Subcutaneous abdominal adipose tissue (tissue), 5 donors: ENCODE measurements around the gene CAMKK1.

Experiments
- H3K27ac ChIP-seq: one replicate; pipeline ENCODE4 v1.7.0; 2013; ENCODE audit warnings: low read depth, mild to moderate bottlenecking, inconsistent platforms, low read length, moderate library complexity
- H3K27me3 ChIP-seq, 5 donors: one replicate each; pipeline ENCODE4 v1.7.0; 2013; ENCODE audit warnings: low read length in 5 of 5, inconsistent platforms in 1 of 5; ENCODE audit not compliant: control insufficient read depth in 5 of 5, insufficient read depth in 4 of 5
- H3K36me3 ChIP-seq, 5 donors: one replicate each; pipeline ENCODE4 v1.7.0; 2013; ENCODE audit warnings: low read length in 5 of 5; ENCODE audit not compliant: control insufficient read depth in 5 of 5, insufficient read depth in 5 of 5
- H3K4me1 ChIP-seq, 5 donors: one replicate each; pipeline ENCODE4 v1.7.0; 2013; ENCODE audit warnings: low read length in 5 of 5, mild to moderate bottlenecking in 3 of 5, moderate library complexity in 1 of 5; ENCODE audit not compliant: control insufficient read depth in 5 of 5, insufficient read depth in 5 of 5
- H3K4me3 ChIP-seq, 5 donors: one replicate each; pipeline ENCODE4 v1.7.0; 2013; ENCODE audit warnings: low read length in 5 of 5, low read depth in 1 of 5
- H3K9ac ChIP-seq, 5 donors: one replicate each; pipeline ENCODE4 v1.7.0; 2013; ENCODE audit warnings: low read length in 5 of 5, mild to moderate bottlenecking in 4 of 5, moderate library complexity in 3 of 5
- H3K9me3 ChIP-seq, 5 donors: one replicate each; pipeline ENCODE4 v1.7.0; 2013; ENCODE audit warnings: low read length in 5 of 5; ENCODE audit not compliant: control insufficient read depth in 5 of 5
- donor health status: healthy.
- donor health status: healthy.
- donor health status: healthy.
- donor health status: healthy.
- donor health status: healthy.

The CAMKK1 gene

DNA sequence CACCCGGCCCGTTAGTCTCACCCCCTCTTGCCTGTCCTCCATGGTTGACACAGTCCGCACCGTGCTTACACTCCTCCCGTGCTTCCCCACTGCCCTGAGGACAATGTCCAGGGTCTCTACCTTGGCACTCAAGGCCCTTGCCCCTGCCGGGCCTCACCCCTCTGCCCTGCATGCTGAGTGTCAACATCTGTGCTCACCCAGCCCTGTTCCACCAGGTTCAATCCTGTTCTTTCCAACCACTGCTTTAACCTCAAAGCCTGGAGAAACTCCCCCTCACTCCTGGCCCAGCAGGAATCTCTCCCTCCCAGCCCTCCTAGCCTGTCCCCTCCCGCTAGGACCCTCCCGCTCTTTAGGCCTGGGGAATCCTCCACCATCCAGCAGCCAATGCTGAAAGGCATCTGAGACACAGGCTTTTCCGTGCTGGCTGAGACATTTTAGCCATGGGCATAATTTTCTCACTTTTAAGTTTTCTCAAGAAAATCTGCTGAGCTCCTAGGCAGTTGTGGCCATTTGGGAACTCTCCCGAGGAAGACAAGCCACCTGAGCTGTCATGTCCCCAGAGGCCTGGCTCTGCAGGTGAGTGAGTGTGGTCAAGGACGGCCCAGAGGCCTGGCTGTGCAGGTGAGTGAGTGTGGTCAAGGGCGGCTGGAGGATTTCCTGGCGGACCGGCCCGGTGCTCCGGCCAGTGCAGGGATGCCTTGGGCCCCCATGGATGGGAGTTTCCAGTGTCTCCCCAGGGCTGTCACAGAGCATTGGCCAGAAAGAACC lies 34.2 kb upstream of the CAMKK1 start:
- Histone ChIP-seq H3K36me3 (peaks cover 0 to 4% (median 0%) of the 10 kb centered on the region in 5 donors), H3K9ac (no peak overlapping the region), H3K27me3 (peaks cover 0 to 5% (median 0%) of the 10 kb centered on the region in 5 donors), H3K4me1 (peaks cover 0 to 18% (median 12%) of the 10 kb centered on the region in 5 donors), H3K4me3 (no peak overlapping the region), H3K9me3 (no peaks in the 10 kb centered on the region), H3K27ac (no peak overlapping the region)

DNA sequence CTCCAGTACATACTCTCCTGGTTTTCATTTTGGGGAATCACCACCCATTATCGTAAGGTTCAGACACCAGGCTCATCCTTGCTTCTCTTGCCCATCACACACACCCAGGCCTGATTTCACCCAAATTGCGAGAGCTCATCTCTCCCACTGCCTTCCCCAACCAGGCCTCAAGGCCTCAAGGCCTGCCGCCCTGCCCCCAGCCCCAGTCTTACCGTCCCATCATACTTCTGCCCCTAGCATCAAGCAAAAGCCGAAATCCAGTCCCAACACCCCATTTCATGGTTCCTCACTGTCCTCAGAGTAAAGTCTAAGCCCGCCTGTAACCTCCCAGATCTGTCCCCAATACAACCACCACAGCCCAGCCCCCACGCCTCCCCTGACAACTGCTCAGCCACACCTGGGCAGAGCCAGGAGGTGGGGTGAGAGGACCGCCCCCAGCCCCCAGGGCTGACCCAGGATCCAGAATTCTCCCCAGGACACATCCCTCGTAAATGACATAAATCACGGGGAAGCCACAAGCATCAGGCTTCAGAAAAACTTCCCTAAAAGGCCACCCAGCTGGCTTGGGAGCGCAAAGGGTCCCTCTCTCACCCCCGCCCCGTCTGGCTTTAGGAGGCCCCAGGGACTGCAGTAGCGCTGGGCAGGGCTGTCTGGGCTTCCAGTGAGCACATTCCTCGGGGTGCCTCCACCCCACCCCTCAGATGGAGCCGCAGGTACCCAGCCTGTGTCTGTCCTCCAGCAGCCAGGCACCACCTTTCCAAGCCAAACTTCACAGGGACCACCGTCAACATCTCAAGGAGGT lies 33.0 kb upstream of the CAMKK1 start:
- Histone ChIP-seq H3K9ac (no peak overlapping the region), H3K9me3 (no peaks in the 10 kb centered on the region), H3K27me3 (peaks cover 0 to 5% (median 0%) of the 10 kb centered on the region in 5 donors), H3K36me3 (peaks cover 0 to 4% (median 0%) of the 10 kb centered on the region in 5 donors), H3K27ac (no peak overlapping the region), H3K4me3 (no peak overlapping the region), H3K4me1 (peaks cover 0 to 18% (median 12%) of the 10 kb centered on the region in 5 donors)

DNA sequence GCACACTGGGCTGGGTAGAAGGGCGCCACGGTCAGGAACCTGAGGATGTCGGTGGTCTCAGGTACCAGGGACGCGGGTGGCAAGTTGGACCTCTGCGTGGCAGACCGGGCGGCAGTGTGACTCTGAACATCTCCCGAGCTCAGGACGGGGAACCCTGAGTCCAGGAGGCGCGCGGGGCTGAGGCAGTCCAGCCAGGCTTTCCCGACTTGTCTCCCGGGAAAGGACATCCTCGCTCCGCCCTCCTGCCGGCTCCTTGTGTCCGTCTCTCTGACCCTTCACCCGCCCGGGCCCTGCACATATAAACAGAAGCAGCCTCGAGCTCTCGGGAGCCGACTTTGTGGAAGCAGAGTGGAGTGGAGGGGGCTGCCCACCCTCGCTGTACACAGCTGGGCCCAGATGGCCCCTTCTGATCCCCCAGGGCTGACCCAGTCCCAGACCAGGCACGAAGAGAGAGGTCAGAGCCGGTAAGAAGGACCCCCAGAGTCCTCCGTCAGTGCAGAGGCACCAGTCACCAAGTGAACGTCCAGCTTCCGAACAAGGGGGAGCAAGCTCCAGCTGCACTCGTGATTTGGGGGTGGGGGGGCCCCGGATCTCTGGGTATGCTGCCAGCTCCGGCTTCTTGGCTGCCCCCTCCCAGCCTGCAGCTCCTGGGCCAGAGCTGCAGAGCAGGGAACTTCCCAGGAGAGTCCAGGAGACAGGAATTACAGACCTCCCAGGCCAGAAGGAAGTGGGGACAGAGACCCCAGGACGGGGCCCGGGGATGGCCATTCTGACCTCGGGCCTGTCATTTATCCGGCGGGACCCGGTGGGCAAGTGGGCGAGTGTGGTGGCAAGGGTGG lies 31.9 kb upstream of the CAMKK1 start:
- Histone ChIP-seq H3K36me3 (peaks cover 0 to 4% (median 0%) of the 10 kb centered on the region in 5 donors), H3K4me3 (peak overlapping the region in 1 of 5 donors; percentile 31), H3K4me1 (peaks cover 0 to 18% (median 12%) of the 10 kb centered on the region in 5 donors), H3K9me3 (no peaks in the 10 kb centered on the region), H3K27me3 (peaks cover 0 to 5% (median 0%) of the 10 kb centered on the region in 5 donors), H3K27ac (no peak overlapping the region), H3K9ac (no peak overlapping the region)

GRCh38 chr17:3923466-3924190 lies 30.8 kb upstream of the CAMKK1 start:
- Histone ChIP-seq H3K9me3 (no peaks in the 10 kb centered on the region), H3K27me3 (peaks cover 0 to 5% (median 0%) of the 10 kb centered on the region in 5 donors), H3K27ac (no peak overlapping the region), H3K4me1 (peaks cover 0 to 18% (median 12%) of the 10 kb centered on the region in 5 donors), H3K9ac (no peak overlapping the region), H3K36me3 (peaks cover 0 to 4% (median 0%) of the 10 kb centered on the region in 5 donors), H3K4me3 (no peak overlapping the region)

GRCh38 chr17:3922765-3923164 lies 29.9 kb upstream of the CAMKK1 start:
- H3K9ac ChIP-seq: no peak overlapping the region
- H3K4me1 ChIP-seq: peaks cover 0 to 17% (median 12%) of the 10 kb centered on the region in 5 donors
- no peaks in the 10 kb centered on the region for H3K36me3 ChIP-seq
- no peak overlapping the region for H3K4me3 ChIP-seq
- H3K27me3 ChIP-seq: peaks cover 0 to 5% (median 0%) of the 10 kb centered on the region in 5 donors
- no peaks in the 10 kb centered on the region for H3K9me3 ChIP-seq
- H3K27ac ChIP-seq: no peak overlapping the region

GRCh38 chr17:3921502-3922319 lies 28.9 kb upstream of the CAMKK1 start:
- Histone ChIP-seq H3K27me3 (peaks cover 0 to 6% (median 0%) of the 10 kb centered on the region in 5 donors), H3K4me1 (peaks cover 0 to 23% (median 18%) of the 10 kb centered on the region in 5 donors), H3K4me3 (no peak overlapping the region), H3K9me3 (no peaks in the 10 kb centered on the region), H3K27ac (no peak overlapping the region), H3K36me3 (no peaks in the 10 kb centered on the region), H3K9ac (no peak overlapping the region)

- H3K4me1 ChIP-seq: peaks cover 0 to 29% (median 18%) of the 10 kb centered on the region in 5 donors
- H3K36me3 ChIP-seq: no peaks in the 10 kb centered on the region
- H3K9ac ChIP-seq: no peak overlapping the region
- peaks cover 0 to 6% (median 0%) of the 10 kb centered on the region in 5 donors for H3K27me3 ChIP-seq
- H3K4me3 ChIP-seq: no peak overlapping the region
- no peaks in the 10 kb centered on the region for H3K9me3 ChIP-seq
- no peak overlapping the region for H3K27ac ChIP-seq
These were observed 28.2 kb upstream of the CAMKK1 start for GRCh38 chr17:3921006-3921405.

DNA sequence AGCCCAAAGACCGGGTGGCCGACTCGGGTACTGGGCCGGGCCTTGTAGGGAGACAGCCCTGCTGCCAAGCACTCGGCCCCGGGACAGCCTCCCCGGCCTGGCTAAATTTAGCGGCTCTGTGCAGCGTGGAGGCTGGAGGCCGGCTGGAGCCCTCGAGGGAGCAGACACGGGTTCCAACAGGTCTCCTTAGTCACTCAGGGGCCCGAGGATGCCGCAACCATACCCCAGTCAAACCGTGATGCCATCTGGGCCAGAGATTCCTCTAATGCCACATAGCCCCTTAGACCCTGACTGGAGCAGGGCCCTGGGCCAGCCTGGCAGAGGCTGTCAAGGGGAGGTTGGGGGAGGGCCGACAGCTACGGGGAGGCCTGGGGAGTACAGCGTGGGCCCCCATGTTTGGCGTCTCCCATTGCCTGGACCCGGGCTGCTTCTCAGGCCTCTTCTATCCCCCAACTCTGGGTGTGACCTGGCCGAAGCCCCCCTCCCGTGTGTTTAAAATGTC lies 26.3 kb upstream of the CAMKK1 start:
- no peak overlapping the region for H3K27ac ChIP-seq
- H3K36me3 ChIP-seq: no peaks in the 10 kb centered on the region
- H3K27me3 ChIP-seq: peaks cover 0 to 6% (median 0%) of the 10 kb centered on the region in 5 donors
- H3K4me3 ChIP-seq: no peak overlapping the region
- H3K9me3 ChIP-seq: no peaks in the 10 kb centered on the region
- H3K9ac ChIP-seq: no peak overlapping the region
- H3K4me1 ChIP-seq: peaks cover 0 to 22% (median 6%) of the 10 kb centered on the region in 5 donors
